Measurements from ENCODE around the gene IL20. TPM values are rescaled to one million over a fixed set of nuclear protein-coding genes. Genes with fewer than 3 reads are reported as not detected.
"Not testable (repeated sequence)": the region's sequence is repeated elsewhere in the genome, so short reads cannot be mapped to it uniquely, and the experiment has no call there.

The IL20 gene
- total RNA-seq, 1 donor from 2014 or later: not detected

DNA sequence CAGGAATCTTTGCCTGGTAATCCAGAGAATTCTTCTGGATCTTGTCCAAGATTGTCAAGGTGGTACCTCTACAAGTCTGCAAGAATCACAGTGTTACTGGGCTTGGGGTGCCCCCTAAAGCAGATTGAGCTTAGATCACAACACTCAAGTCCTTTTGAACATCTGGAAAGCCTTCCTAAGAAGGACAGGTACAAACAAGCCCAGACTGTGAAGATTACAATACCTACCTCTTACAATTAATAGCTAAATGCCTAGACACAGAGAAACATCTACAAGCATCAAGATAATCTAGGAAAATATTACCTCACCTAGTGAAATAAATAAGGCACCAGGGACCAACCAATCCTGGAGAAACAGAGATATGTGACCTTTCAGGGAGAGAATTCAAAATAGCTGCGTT is 17.5 kb upstream of the IL20 start:
- peaks cover 33% of the 10 kb centered on the region for H3K9me3 Mint-ChIP-seq (ENCODE audit: low read depth)
- peaks cover 15% of the 10 kb centered on the region for H3K27me3 Mint-ChIP-seq (ENCODE audit: low read depth)
- TF ChIP-seq, protein P1, sequence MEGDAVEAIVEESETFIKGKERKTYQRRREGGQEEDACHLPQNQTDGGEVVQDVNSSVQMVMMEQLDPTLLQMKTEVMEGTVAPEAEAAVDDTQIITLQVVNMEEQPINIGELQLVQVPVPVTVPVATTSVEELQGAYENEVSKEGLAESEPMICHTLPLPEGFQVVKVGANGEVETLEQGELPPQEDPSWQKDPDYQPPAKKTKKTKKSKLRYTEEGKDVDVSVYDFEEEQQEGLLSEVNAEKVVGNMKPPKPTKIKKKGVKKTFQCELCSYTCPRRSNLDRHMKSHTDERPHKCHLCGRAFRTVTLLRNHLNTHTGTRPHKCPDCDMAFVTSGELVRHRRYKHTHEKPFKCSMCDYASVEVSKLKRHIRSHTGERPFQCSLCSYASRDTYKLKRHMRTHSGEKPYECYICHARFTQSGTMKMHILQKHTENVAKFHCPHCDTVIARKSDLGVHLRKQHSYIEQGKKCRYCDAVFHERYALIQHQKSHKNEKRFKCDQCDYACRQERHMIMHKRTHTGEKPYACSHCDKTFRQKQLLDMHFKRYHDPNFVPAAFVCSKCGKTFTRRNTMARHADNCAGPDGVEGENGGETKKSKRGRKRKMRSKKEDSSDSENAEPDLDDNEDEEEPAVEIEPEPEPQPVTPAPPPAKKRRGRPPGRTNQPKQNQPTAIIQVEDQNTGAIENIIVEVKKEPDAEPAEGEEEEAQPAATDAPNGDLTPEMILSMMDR (IDR thresholded peaks at IDR 0.05): no peak
- no peaks in the 10 kb centered on the region for H3K4me1 Mint-ChIP-seq (ENCODE audit: low read depth)
- no peak overlapping the region for H3K27ac Mint-ChIP-seq (ENCODE audit: unreplicated experiment)
- no peak overlapping the region for H3K4me3 Mint-ChIP-seq (ENCODE audit: unreplicated experiment)
- DNase-seq (ENCODE audit: low spot score): no peak
- peaks cover 11% of the 10 kb centered on the region for H3K36me3 Mint-ChIP-seq (ENCODE audit: low read depth)

DNA sequence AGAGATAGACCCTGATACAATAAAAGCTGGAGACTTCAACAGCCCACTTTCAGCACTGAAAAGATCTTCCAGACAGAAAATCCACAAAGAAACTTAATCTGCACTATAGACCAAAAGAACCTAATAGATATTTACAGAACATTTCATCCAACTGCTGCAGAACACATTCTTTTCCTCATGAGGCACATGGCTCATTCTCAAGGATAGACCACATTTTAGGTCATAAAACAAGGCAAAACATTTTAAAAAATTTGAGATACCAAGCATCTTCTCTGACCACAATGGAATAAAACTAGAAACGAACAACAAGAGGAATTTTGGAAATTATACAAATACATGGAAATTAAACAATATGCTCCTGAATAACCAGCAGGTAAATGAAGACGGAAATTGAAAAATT is 15.0 kb upstream of the IL20 start:
- peaks cover 44% of the 10 kb centered on the region for H3K9me3 Mint-ChIP-seq (ENCODE audit: low read depth)
- H3K36me3 Mint-ChIP-seq (ENCODE audit: low read depth): peaks cover 13% of the 10 kb centered on the region
- H3K4me3 Mint-ChIP-seq (ENCODE audit: unreplicated experiment): no peak overlapping the region
- H3K27ac Mint-ChIP-seq (ENCODE audit: unreplicated experiment): no peak overlapping the region
- no peaks in the 10 kb centered on the region for H3K4me1 Mint-ChIP-seq (ENCODE audit: low read depth)
- TF ChIP-seq, protein P1 (IDR thresholded peaks at IDR 0.05): no peak
- DNase-seq (ENCODE audit: low spot score): no peak
- H3K27me3 Mint-ChIP-seq (ENCODE audit: low read depth): peaks cover 15% of the 10 kb centered on the region

DNA sequence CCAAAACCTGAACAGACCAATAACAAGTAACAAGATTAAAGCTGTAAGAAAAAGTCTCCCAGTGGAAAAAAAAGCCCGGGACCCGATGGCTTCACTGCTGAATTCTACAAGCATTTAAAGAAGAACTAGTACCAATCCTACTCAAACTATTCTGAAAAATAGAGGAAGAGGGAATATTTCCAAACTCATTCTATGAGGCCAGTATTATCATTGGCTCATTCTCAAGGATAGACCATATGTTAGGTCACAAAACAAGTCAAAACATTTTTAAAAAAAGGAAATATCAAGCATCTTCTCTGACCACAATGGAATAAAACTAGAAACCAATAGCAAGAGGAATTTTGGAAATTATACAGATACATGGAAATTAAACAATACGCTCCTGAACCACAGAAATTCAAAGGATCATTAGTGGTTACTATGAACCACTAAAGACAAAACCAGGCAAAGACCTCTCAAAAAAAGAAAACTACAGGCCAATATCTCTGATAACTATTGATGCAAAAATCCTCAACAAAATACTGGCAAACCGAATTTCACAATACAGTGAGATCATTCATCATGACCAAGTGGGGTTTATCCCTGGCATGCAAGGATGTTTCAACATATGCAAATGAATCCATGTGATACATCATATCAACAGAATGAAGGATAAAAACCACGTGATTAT is 13.9 kb upstream of the IL20 start:
- TF ChIP-seq, protein P1 (IDR thresholded peaks at IDR 0.05): no peak
- Mint-ChIP-seq H3K9me3 (ENCODE audit: low read depth) (peaks cover 44% of the 10 kb centered on the region), H3K4me1 (ENCODE audit: low read depth) (no peaks in the 10 kb centered on the region), H3K36me3 (ENCODE audit: low read depth) (peaks cover 13% of the 10 kb centered on the region), H3K27me3 (ENCODE audit: low read depth) (peaks cover 20% of the 10 kb centered on the region), H3K27ac (ENCODE audit: unreplicated experiment) (no peak overlapping the region), H3K4me3 (ENCODE audit: unreplicated experiment) (no peak overlapping the region)
- no peak for DNase-seq (ENCODE audit: low spot score)

DNA sequence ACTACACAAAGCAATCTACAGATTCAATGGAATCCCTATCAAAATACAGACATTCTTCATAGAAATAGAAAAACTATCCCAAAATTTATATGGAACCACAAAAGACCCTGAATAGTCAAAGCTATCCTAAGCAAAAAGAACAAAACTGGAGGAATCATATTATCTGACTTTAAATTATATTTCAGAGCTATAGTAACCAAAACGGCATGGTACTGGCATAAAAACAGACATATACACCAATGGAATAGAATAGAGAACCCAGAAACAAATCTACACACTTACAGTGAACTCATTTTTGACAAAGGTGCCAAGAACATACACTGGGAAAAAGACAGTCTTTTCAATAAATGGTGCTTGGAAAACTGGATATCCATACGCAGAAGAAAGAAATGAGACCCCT is 12.8 kb upstream of the IL20 start:
- not testable (repeated sequence) for H3K27ac Mint-ChIP-seq (ENCODE audit: unreplicated experiment)

DNA sequence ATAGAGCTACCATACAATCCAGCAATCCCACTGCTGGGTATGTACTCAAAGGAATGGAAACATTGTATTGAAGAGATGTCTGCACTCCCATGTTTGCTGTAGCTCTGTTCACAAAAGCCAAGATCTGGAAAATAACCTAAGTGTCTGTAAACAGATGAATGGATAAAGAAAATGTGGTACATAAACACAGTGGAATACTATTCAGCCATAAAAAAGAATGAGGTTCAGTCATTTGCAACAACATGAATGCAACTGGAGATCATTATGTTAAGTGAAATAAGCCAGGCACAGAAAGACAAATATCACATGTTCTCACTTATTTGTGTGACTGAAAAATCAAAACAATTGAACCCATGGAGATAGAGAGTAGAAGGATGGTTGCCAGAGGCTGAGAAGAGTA is 11.7 kb upstream of the IL20 start:
- DNase-seq (ENCODE audit: low spot score); H3K4me3 Mint-ChIP-seq (ENCODE audit: unreplicated experiment); H3K4me1 Mint-ChIP-seq (ENCODE audit: low read depth): not testable (repeated sequence)
- Mint-ChIP-seq H3K36me3 (ENCODE audit: low read depth) (peaks cover 13% of the 10 kb centered on the region), H3K27ac (ENCODE audit: unreplicated experiment) (peak overlapping the region; percentile 33), H3K9me3 (ENCODE audit: low read depth) (peaks cover 41% of the 10 kb centered on the region), H3K27me3 (ENCODE audit: low read depth) (peaks cover 18% of the 10 kb centered on the region)

More for the DNA sequence above, 12.8 kb upstream of the IL20 start:
- not testable (repeated sequence) for DNase-seq (ENCODE audit: low spot score); H3K4me1 Mint-ChIP-seq (ENCODE audit: low read depth); H3K4me3 Mint-ChIP-seq (ENCODE audit: unreplicated experiment)
- Mint-ChIP-seq H3K27me3 (ENCODE audit: low read depth) (peaks cover 21% of the 10 kb centered on the region), H3K9me3 (ENCODE audit: low read depth) (peaks cover 44% of the 10 kb centered on the region), H3K36me3 (ENCODE audit: low read depth) (peaks cover 13% of the 10 kb centered on the region)

DNA sequence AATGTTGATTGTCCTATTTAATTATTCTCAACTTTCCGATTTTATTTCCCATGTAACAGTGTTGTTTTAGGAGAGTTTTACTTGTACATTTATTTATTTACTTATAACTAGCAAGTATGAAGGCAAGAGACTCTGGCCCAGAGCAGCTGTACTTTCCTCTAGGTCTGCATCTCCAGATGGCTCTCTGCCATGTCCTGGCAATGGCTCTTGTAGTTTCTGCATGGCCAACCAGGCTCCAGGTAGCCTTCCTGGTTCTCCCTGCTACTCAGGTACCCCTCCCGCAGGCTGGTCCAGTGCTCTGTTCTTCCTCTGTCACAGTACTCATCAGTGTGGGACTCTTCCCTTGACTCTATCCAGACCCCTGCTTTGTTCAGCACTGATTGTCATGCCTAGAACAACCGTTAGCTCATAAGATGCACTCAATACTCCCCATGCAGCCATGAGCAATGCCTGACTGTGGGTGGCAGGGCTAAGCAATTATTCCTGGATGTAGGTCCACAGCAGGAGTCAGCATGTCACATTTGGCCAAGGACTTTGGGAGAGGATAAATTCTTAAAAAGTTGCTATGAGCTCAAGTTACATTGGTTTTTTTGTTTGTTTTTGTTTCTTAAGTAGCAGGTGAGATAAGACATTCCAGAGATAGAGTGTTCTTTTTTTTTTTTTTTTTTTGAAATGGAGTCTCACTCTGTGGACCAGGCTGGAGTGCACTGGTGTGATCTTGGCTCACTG is 10.9 kb upstream of the IL20 start:
- TF ChIP-seq, protein P1 (IDR thresholded peaks at IDR 0.05): no peak
- H3K36me3 Mint-ChIP-seq (ENCODE audit: low read depth): peaks cover 9% of the 10 kb centered on the region
- H3K4me3 Mint-ChIP-seq (ENCODE audit: unreplicated experiment): no peak overlapping the region
- no peak for DNase-seq (ENCODE audit: low spot score)
- H3K27me3 Mint-ChIP-seq (ENCODE audit: low read depth): peaks cover 19% of the 10 kb centered on the region
- no peak overlapping the region for H3K27ac Mint-ChIP-seq (ENCODE audit: unreplicated experiment)
- no peaks in the 10 kb centered on the region for H3K4me1 Mint-ChIP-seq (ENCODE audit: low read depth)
- peaks cover 36% of the 10 kb centered on the region for H3K9me3 Mint-ChIP-seq (ENCODE audit: low read depth)
